SHP77 (cell line): ENCODE results near the gene RAB26.
A peak's percentile ranks its signal among the peaks of the same experiment; 100 is the strongest.
"Not testable (repeated sequence)": the region's sequence is repeated elsewhere in the genome, so short reads cannot be mapped to it uniquely, and the experiment has no call there.

Source experiments
- DNase-seq, 2 experiments: peaks; one replicate each; lab custom pipeline; 2025; lab: John Stamatoyannopoulos, UW

RAB26 gene

DNA sequence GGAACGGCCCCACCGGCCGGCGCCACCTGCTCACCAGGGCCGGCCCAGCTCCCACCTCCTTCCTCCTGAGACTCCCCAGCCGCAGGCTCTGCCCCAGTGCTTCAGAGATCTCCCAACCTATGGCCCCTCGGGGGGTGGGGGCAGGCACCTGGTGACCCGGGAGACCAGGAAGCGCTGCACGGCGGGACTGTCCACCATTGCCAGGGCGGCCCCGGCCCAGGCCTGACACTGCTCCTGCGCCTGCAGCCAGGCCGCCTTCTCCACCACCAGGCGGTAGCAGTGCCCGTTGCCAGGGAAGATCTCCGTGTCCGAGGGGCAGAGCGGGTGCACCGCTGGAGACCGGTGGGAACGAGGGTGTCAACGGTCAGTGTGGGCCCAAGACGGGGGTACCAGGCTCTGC, 31.1 kb upstream of the RAB26 start:
- not testable (repeated sequence) for DNase-seq

DNA sequence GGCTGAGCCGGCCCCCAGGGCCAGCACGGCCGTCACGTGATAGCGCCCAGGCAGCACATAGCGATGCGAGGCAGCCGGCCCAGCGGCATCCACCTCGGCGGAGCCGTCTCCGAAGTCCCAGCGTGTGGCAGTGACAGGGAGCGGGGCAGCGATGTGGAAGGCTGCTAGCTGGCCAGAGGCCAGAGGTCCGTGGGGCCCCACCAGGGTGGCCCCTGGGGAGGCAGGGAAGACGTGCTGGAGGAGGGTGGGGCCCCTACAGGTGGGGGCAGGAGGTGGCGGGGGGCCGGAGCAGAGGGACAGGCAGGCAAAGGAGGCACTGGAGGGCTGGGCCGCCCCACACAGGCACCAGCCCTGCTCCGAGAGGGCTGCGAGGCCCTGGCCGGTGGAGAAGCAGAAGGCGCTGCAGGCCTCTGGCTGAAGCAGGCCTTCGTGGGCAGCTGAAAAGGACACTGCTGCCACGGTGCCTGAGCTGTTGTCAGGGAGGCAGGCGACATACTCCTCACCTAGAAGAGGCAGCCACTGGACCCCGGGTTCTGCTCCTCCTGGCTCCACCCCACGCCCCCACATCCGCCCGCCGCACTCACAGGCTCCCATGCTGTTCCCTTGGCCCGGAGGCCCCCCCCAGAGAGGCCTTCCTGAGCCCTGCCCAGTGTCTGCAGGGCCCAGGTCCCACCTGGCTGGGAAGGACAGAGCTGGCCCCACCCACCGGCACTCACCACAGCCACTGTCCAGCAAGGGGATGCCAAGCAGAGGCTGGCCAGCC, 30.3 kb upstream of the RAB26 start:
- DNase-seq, result not testable (repeated sequence)

DNA sequence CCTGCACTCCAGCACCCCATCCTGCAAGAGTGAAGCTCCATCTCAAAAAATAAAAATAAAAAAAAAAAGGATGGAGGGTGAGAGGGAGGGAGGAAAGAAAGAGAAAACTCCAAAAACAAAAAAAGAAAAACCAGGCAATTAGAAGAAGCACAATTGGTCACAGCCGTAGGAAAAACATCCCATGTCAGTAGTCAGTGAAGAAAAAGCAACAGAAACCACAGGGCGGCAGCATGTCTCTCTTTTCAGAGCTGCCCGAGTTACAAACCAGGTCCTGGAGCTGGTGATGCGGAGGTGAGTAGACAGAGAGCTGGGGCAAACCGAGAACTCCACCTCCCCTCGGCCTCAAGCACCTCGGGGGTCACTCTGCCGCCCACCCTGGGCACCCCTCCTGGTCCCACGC, 27.1 kb upstream of the RAB26 start:
- DNase-seq, result peak in 1 of 2 experiments; percentile 21

DNA sequence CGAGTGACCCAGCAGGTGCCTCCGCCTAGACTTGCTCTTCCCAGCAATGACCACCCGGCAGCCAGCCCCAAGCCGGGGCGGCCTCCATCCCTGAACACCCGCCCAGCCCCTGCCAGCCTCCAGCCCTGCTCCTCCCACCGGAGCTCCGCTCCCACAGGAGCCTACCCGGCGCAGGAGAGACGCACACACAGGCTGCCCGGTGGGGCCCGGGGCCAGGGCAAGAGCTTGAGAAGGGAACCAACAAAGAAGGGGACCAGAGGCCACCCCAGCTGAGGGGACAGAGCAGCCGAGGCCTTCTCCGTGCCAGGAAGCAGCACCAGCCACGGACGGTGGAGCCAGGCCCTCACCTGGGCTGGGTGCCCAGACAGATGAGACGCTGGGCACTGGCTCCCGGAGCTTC, 26.6 kb upstream of the RAB26 start:
- no peak for DNase-seq

DNA sequence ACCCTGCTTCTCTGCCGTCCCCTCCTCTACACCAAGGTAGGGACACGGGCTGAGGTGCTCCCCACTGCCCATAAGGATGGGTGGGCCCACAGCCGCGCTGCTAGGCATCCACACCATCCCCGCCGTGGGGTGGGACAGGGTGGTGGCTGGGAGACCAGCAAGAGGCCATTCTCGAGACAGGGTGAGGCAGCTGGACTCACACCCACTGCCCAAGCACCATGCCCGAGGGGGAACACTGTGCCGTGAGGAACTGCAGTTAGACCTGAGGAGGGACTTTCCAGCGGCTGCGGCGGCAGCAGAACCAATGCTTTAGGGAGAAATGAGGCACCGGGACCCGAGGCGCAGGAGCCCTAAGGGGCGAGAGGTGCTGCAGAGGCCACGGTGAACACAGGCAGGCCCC, 26.0 kb upstream of the RAB26 start:
- DNase-seq, result no peak

DNA sequence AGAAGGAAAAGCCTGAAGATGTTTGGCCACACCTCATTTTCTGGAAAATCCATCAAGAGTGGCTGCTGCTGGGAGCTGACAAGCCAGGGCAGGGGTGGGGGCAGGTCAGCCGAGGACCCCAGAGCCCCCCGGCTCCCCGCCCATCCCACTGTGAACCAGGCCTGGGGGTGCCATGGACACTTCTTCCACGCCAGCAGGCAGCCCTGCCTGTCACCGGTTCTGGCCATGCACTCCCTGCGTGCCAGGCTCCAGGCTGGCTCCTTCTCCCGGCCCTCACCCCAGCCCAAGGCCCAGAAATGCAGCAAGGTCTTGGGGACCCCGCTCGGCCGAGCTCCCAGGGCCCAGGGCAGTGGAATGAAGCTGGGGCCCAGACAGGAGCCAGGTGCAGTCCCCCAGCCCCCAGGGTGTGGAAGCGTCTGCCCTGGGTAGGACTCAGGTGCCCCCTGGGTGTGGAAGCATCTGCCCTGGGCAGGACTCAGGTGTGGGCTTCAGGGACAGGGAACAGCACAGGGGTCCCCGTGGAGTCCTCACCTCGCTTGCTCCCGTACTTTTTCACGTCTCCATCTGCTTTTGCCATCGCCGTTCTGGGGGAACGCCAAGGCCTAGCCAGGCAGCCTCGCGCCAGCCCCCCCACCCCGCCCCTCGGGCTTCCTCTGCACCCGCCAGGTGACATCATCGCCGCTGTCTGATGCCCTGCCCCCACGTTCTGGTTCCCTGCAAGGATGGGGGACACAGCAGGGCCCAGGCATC, 25.3 kb upstream of the RAB26 start:
- not testable (repeated sequence) for DNase-seq

DNA sequence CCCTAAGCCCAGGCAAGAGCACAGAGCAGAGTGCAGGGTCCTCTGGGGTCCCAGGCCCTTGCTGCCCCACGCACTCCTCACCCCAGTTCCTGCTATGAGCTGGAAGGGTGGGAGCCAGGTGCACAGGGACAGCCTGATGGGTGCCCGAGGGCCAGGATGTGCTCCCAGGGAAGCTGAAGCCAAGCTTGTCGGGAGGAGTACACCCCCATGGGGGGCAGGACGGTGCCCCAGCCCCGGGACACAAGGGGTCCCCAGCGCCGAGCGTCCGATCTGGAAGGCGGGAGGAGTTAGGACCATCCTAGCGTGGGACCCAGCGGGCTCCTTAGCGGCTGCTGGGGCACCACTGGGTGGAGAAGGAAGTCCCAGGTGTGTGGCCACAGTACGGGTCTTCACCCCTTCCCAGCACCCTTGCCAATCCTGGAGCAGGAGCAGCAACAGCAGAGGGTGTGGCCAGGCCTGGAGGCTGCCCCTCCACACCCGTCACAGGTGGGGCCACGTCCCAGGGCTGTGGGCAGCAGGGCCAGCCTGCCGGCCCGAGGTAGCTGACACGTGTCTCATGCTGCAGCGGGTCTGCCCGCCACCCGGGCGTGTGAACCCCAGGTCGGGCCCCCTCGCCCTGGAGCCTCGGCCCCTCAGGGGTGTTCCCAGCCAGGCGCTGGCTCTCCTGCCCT, 24.6 kb upstream of the RAB26 start:
- not testable (repeated sequence) for DNase-seq

DNA sequence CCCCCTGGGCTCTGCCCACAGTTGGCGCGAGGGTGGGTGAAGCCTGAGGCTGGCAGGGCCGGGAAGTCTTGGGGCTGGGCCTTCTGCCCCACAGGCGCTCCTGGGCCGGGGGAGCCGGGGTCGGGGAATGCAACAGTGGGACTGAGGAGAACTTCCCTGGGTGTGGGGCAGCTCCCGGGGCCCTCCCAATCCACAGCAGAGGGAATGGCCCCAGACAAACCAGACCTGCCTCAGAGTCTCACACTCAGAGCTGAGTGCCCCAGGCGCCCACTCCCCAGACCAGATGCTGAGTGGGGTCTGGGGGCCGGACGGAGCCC, 24.1 kb upstream of the RAB26 start:
- not testable (repeated sequence) for DNase-seq

DNA sequence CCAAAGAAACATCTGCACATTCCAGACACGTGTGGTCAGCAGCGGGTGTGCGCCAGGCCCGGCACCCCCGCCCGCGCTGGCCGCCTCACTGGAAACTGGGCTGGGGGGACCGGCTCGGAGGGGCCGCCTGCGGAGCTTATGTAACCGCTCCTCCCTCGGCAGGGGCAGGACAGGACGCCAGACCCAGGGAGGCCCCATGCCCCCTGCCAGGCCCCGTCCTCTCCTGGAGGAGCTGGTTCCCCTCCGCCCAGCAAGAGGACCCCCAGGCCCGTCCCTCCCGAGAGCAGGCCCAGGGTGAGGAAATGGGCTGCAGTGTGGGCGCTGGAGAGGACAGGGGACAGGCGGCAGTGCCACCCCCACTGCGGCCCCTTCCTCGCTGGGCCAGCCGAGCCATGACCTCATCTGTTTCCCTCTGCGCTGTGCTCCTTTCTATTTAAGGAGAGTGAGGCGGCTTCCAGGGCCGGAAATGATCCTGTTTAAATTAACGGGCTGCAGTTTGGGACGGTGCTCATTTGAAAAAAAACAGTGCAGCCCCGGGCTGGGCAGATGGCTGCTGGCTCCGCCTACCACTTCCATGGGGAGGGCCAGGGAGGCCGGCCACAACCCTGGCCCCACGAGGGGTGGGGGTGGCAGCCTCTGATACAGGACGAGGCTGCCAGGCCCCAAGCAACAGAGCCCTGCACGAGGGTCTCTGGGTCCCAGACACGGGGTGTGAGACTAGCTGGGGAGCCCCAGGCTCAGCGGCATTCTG, 23.6 kb upstream of the RAB26 start:
- DNase-seq, result peak in 1 of 2 experiments; percentile 75

DNA sequence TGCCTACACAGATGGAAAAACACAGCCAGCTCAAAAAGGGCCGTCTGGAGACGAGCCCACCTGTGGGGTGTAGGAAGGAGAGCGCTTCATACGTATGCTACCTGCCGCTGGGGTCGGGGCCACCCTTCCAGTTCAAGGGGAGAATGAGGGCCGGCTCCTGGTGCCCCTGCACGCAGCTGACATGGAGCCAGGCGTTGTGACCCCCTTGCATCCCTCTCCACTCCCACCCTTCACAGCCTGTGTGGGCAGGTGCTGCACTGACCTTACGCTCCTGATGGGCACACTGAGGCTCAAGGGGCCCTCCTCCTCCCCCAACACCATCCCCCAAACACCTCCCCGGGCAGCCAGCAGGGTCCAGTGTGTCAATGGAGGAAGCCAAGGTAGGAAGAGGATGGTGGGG, 22.8 kb upstream of the RAB26 start:
- not testable (repeated sequence) for DNase-seq

DNA sequence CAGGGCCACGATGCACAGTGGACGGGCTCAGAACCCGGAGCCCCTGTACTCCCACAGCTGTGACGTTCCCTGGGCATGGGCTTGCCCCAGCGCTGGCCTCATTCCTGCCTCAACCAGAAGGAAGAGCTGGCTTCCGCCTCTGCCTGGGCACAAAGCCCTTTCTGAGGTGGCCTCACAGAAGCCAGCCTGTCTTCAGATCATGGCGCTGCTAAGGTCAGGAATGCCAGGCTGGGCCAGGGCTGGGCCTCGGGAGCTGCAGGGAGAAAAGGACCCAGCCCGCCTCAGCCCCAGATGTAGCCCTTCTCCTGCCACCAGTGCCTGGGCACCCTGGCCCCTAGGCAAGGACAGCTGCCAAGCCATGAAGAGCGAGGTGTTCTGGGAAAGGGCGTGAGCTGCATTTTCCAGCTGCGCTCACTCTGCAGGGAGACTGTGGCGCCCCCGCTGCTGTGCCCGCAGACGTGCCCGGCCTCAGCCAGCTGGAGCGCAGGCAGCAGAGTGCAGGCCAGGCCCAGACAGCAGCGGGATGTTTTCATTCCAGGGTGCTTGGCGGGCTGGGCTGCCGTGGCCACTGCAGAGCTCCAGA, 22.2 kb upstream of the RAB26 start:
- DNase-seq, result peak in 1 of 2 experiments; percentile 44

DNA sequence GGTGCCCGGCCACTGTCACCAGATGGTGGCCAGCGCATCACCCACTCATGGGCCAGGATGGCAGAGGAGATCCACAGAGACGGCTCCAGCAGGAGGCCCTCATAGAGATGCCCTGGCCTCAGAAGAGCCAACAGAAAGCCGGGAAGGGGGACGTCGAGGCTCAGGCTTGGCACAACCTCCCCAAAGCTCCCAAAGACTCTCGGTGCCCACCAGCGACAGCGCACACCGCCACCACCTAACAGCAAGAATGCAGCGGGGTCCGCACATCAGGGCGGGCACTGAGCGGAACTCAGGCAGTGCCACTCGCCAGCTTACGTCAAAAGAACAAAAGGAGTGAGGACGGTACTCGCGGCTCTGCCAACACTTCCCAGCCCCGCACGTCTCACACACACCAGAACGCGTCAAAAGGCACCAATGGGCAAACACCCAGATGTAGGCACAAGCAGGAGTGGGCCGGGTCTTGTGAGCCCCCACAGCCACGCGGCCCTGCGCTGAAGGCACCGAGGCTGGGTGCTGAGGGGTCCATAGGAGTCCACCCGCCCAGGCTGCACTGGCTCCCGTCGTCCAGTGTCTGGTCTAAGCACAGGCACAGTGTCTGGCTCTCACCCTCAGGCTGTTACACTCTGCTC, 21.4 kb upstream of the RAB26 start:
- not testable (repeated sequence) for DNase-seq

DNA sequence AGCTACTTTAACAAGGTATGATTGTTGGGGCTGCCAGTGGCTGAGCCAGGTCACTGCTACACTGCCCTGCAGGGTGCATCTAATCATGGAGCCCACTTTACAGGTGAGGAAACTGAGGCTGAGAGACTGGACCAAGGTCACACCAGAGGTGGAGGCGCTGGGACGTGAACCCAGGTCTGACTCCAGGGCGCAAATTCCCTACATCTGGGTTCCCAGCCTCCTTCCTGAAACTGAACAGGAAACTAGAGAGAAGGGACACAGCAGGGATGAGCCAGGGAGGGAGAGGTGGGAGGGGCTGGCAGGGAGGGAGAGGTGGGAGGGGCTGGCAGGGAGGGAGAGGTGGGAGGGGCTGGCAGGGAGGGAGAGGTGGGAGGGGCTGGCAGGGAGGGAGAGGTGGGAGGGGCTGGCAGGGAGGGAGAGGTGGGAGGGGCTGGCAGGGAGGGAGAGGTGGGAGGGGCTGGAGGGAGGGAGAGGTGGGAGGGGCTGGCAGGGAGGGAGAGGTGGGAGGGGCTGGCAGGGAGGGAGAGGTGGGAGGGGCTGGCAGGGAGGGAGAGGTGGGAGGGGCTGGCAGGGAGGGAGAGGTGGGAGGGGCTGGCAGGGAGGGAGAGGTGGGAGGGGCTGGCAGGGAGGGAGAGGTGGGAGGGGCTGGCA, 20.7 kb upstream of the RAB26 start:
- not testable (repeated sequence) for DNase-seq

DNA sequence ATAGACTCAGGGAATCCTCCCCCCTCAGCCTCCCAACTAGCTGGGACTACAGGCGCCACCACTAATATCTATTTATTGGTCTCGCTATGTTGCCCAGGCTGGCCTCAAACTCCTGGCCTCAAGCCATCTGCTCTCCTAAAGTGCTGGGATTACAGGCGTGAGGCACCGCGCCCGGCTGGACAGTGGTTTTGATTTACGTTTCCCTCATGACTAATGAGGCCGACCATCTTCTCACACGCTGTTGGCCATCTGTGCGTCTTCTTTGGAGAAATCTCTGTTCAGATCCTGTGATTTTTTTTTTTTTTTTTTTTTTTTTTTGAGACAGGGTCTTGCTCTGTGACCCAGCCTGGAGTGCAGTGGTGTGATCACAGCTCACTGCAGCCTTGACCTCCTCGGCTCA, 19.2 kb upstream of the RAB26 start:
- DNase-seq, result not testable (repeated sequence)

DNA sequence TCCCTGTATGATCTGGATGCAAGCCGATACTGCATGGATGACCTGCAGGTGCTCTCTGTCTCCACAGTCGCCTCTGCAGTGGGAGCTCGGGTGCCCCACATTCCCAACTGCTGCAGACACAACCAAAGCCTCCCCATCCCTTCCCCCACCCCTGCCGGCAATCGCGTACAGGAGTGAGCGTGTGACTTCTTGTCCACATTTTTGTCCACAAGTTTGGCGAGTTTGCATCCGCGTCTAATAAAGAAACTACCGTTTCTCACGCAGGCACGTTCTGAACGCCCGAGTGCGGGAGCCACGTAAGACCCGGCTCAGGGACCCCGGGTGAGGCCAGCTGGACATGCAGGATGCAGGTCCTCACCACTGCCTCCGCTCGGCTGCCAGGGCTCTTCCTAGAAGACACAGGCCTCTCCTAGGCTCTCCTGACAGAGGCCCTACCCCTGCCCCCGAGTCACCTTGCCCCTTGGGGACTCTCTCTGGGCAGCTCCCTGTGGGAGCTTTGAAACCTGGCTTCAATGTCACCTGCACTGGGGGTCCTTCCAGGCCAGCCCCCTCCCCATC, 18.5 kb upstream of the RAB26 start:
- not testable (repeated sequence) for DNase-seq

DNA sequence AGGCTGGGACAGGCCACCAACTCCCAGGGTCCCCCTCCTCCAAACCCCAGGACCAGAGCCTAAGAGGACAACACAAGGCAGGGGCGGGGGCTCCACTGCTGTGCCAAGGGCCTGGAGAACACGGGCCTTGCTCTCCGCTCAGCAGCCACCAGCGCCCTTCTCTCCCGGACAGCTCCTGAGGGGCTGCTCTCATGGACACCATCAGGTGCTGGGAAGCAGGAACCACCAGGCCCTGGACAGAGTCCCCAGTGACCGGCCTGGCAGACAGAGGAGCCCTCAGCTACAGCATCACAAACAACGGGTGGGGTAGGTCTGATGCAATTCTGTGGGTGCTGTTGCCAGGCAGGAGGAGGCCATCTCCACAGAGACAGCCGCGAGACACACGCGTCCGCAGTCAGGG, 14.6 kb upstream of the RAB26 start:
- not testable (repeated sequence) for DNase-seq

DNA sequence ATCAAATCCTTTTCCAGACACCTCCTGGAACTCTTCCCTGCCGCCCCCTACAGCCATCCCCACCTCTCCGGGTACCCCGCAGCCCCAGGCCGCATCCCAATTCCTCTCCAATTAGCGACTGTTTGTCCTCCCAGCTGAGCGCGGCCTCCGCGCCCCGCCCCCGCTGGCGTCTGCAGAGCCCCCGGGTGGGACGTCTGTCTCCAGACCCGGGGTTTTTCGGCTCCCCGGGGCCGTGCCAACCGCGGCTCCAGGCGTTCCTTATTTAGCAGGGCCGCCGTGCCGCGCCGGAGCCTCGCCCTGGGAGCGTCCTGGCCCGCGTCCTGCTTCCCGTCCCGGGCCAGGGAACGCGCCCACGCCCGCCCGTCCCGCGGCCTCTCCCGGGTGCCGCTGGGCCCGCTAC, 13.4 kb upstream of the RAB26 start:
- DNase-seq, result not testable (repeated sequence)

DNA sequence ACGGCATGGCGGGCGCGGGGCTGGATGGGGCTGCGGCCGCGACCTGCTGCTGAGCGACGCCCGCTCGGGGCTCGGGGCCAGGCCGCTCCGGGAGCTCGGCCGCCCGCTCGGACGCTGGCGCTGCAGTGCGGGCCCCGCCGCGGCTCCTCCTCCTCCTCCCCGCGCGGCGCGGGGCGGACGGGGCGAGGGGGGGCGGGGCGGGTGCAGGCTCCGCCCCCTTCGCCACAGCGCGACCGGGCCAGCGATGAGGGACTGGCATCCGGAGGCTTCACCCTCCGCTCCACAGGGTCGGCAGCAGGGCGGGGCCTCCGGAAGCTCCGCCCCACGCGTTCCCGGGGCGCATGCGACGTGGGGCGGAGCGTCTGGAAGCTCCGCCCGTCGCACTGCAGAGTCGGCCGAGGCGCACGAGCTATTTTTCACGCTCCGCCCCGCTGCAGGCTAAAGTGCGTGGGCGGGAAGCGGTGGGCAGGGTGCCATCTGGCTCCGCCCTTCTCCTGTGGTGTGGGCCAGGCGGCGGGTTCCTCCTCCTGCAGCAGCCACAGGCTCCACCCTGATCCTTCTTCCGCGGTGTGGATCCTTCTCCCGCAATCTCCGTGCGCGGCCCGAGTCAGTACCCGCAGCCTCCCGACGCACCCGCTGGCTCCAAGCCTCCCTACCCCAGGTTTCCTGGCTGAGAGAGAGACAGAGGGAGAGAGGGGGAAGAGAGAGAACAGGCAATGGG, 12.5 kb upstream of the RAB26 start, which contains the start of gene PKD1:
PKD1 (minus strand) TSS at position 129 of the 721 bp plus-strand sequence. CDS start 209 bp downstream, outside the sequence.
- peak; percentile 64 to 74 for DNase-seq
